ENCODE results near the gene IL4I1.

Gene IL4I1

DNA sequence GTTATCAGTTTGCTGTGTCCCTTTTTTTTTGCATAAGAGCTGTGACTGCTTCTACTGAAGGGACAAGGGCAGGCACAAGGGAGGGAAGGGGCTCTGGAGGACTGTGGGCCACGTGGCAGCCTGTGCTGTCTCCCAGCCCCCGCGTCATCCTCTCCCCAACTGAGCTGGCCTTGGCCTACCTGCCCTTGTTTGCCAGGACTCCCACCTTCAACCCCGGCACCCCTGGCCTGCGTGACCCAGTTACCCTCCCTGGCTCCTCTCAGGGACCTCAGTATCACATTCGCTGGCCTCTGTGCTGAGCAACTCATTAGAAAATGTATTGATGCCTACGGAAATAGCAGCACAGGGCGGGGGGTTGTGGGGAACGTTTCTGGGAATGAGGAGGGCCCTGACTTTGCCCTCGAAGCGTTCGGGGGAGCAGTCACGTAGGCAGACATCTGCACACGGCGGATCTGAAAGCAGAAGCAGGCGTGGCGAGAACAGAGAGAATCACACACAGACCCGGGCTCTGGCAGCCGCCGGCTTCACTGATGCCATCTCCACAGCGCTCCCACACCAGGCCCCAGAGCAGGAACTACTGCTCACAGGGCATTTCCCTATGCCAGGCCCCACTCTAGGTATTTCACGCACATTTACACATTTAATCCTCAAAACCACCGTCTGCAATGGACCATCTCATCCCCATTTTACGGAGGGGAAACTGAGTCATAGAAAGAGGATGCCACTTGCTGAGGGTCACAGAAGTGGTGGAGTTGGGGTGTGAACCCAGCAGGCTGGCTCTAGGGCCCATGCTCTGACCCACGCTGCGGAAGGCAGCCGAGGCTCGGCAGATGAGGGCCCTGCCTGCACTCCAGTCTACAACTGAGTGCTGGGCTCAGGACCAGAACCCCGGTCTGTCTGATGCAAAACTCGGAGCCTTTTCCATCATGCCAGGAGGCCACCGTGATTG, 26.6 kb upstream of the IL4I1 start:
- FAIRE-seq = no peak

DNA sequence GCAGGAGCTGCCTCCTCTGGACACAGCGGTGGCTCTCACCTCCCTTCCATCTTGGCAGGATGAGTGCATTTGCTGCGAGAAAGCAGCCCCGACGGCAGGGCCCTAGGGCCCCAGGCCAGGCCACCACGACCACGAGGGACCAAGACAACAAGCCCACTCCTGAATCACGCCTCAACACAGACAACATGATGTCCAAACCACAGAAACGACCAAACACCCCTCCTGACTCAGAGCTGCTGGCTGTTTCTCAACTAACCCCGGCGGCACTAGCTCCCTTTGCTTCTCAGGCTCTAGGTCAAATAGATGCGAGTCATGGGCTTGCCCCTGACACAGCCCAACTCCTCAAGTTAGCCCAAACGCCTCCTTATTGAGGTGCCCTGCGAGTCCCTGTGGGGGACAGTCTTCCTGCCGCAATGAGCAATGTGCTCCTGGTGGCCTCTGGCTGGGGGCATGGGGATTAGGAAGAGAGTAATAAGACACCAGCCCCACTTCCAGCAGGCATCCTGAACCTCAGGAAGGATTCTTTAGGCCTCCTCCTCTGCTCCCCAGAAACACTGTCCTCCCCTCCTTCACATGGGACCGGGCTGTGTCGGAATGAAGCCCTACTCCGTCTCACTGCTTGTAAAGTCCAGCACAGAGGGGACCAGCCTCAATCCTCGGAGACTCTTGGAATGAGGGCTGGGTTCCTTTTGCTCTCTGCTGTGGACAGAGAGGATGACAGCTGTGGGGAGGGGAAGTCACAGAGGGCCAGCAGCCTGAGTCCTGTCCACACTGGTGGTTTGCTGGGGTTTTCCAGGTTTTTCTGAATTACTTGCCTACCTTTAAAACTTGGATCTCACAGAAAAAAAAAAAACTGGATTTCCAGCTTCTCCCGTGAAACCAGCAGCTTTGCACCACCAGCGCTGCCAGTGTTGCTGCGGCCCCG, 25.4 kb upstream of the IL4I1 start:
- no peak for FAIRE-seq

DNA sequence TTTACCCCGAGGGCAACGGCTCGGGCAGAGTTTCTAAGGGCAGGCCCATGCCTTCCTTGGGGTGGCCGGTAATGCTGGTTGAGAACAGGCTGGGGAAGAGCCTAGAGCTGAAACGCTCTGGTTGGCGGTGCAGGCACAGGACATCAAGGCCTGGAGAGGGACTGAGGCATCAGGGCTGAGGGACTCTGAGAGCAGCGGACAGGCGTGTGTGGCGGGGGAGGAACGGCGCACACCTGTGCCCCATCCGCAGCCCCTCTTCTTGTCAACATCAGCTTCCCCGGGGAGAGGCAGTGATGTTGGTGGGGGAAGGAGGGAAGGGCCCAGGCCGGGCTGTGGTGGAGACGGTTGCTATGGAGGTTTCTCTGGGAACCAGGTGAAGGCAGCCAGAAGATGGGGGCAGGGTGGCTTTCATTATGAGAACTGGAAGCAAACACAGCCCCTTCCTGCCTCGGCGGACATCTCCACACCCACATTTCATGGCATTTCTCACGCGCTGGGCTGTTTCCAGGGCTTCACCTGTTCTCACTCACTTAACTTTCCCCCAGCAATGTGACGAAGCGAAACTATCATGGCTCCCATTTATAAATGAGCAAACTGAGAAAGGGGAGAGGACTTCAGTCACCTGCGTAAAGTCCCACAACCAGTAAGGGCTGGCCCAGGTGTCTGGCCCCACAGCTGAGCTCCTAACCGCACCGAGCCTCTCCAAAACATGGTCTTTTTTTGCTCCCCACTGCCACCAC, 24.1 kb upstream of the IL4I1 start:
- FAIRE-seq = no peak

DNA sequence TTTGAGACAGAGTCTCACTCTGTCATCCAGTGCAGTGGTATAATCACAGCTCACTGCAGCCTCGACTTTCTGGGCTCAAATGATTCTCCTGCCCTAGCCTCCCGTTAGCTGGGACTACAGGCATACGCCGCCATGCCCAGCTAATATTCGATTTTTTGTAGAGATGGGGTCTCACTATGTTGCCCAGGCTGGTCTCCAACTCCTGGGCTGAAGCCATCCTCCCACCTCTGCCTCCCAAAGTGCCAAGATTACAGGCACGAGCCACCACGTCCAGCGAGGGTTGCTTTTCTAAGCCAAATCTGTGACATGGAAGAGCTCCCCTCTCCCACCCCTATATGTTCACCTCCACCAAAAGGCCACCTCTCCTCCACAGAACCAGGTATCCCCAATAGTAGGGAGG, 21.4 kb upstream of the IL4I1 start:
- no peak for FAIRE-seq

DNA sequence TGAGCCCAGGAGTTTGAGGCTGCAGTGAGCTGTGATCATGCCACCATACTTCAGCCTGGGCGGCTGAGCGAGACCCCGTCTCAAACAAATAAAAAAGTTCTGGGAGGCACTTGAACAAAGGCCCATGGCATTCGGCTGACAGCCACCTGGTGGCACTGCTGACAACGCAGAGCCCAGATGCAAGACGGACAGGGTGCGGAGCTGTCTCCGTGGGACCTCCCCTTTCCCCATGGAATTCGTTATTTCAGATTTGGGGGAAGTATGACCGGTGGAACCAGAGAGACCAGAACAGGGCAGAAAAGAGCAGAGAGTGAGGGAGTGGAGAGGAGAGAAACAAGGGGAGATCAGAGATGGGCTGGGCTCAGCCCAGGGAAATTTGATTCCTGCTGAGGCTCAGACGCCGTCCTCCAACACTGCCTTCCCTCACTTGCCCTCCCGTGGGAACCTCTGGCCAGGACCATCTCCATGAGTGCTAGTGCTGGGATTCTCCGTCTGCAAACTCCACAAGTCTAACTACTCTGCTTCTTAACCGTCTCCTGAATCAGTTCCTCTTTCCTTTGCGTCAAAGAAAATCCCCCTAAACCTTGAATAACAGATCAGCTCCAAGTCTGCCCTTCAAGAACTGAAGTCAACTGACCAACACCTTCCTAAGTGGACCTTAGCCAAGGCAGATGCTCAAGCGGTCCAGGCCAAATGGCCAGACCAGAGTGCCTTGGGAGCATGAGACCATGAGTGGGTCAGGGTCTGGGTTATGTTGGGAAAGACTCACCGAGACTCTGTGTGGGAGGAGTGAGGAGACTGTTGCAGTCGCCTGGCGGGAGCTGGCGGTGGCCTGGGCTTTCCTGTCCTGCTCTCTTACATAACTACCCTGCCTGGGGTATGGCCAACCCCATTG, 20.4 kb upstream of the IL4I1 start:
- FAIRE-seq = no peak

DNA sequence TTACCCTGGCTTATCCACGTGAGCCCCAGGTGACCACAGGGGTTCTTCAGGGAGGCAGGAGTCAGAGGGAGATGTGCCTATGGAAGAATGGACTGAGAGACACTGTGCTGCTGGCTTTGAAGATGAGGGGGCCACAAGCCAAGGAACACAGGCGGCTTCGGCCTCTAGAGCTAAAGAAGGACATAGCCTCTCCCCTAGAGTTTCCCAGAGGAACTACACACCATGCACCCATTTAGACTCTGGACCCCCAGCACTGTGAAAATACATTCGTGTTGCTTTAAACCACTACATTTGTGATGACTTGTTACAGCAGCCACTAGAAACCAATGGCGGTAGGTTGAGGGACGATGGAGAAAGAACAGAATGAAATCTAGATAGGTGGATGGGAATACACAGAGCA, 18.6 kb upstream of the IL4I1 start:
- no peak for FAIRE-seq

DNA sequence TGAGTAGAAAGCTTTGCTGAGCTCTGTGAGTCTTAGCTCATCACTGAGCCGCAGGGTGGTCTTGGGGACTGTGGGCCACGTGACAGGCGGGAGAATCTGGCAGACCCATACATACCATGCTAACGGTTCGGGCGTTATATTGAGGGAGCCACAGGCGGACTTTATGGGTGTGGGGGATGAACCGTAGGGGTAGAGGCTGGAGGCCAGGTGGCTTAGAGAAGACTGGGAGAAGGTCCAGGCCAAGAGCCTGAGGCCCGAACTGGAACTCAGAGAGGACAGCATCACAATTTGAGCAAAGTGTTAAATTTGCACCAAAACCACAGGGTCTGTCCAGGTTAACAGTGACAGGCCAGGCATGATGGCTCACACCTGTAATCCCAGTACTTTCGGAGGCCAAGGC, 17.0 kb upstream of the IL4I1 start:
- FAIRE-seq = no peak

DNA sequence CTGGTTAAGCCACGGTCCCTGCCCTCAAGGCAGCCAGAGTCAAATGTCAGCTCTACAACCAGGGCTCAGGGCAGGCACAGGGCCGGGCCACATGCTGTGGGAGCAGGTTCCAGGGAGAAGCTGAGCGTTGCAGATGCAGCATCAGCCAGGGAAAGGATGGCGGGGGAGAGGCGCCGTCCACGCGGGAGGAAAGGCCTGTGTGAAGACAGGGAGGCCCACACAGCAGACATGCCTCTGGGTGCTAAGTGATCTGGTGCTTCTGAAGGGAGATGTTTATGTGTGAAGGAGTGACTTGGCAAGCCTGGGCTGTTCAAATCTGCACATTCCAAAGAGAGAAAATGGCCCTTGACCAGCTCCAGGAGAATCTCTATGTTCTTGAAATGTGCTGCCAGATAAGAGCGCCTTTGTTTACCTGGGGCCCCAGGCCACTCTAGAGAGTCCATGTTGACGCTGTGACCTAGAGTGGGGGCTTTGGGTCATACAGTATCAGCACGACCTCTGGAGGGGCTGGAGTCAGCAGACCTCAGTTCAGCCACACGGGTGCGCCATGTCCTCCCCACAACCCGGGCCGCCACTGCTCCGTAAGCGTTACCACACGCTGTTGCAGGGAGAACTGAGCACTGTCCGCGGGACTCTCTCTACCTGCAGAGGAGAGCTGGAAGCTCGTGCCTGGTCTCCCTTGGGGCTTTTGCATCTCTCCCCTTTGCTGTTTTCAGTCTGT, 16.4 kb upstream of the IL4I1 start:
- no peak for FAIRE-seq

DNA sequence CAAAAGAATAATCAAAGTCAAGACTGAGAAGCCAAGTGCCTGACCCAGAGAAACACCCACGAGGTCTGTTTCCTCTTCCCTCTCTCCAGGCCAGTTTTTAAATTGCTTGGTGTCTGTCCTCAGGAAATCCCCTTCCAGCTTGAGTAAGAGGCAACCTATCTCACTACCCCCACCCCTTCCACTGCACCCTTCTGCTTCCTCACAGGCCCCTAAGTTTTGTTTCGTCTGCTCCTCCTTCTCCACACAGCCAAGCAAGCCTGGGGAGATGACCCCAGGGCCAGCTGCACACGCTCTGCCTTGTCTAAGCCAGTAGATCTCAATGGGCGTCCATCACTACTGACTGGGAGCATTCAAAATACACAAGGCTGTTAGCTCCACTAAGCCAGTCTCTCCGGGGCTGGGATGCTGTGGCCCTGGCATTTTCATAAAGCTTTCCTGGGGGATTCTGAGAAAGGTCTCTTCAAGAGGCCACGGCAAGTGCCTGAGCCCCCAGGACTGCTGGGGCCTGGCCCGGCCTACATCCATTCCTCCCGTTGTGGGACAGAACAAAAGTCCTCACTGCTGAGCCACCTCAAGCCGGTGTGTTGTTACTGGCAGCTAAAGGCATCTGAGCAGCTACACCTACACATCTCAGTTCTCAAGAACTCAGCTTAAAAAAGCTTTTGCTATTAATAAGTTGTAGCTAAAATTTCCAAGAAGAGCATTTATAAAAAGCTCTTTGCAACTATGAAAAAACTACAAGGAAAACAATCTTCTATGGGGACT, 14.9 kb upstream of the IL4I1 start:
- no peak for FAIRE-seq

DNA sequence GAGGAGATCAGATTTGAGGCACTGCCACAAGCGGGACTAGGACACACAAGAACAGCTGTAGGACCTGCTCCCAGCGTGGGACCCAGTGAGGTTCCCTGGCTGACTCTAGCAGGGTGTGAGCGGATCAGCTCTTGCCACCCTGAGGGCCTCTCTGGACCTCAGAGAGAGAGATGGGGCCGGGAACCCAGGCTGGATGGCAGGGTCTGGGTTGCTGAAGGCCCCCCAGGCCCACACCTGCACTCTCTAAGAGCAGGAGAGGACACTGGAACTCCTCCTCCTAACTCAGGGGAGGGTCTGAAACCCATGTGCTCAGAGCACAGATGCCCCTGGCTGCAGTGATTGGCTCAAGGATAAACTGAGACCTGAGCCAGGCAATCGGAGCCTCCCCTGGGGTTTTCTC, 13.5 kb upstream of the IL4I1 start:
- no peak for FAIRE-seq

DNA sequence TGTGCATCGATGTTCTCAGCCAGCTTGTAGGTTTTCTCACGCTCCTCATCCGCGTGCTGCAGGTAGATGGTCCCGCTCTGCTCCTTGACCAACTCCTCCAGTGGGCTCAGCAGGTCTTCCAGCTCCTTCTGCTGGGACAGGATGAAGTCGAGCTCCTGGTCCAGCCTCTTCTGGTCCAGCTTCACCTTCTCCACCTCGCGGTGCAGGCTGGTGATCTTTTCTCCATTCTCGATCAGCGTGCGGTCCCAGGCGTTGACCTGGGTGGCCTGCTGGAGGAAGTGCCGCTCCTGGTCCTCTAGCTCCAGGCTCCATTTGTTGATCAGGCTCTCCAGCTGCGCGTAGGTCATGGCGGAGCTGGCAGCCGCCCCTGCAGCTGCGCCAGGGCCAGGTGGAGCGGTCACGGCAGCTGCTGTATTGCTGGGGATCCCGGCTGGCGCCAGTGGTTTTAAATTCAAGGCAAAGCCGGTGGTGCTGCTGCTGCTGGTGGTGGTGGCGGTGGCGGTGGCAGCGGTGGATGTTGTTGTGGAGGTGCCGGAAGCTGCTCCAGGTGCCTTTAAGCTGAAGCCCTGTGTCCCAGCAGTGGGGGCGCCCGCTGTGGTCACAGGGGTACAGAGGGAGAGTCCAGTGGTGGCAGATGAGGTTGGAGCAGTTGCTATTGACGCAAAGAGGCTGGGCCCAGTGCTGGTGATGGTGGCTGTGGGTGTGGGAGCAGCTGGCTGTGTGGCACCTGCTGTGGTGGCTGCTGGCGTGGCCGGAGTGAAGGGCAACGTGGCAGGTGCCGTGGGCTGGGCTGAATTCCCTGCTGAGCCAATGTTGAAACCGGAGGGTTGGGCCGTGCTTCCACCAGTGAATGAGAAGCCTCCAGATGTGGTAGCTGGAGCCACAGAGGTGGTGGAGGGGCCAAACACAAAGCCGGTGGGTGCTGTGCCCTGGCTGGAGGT, 12.1 kb upstream of the IL4I1 start:
- no peak for FAIRE-seq

DNA sequence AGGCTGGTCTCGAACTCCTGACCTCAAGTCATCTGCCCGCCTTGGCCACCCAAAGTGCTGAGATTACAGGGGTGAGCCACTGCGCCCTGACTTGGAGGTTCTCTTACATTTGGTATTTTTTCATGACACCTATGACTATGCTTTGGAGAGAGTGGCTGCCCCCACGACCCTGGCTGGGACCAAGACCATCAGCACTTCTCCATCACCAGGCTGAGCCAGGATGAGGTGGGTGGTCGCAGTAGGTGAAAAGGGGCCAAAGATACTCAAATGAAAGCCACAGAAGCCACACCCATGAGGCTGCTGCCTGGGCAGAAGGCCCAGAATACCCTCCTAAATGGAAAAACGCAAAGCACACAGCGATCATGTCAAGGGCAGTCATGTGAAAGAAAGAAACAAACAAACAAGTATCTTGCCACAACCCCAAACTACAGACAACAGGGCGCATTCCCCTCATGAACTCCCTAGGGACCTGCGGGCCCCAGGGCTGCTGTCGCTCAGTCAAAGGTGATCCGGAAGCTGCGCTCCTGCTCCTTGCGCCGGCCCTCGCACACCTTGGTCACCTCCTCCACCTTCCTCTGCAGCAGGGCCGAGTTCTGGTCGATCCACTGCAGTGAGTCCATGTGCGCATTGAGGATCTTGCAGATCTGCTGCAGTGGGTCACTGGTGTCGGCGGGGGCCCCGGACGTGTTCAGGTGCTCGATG, 11.2 kb upstream of the IL4I1 start:
- FAIRE-seq = no peak

DNA sequence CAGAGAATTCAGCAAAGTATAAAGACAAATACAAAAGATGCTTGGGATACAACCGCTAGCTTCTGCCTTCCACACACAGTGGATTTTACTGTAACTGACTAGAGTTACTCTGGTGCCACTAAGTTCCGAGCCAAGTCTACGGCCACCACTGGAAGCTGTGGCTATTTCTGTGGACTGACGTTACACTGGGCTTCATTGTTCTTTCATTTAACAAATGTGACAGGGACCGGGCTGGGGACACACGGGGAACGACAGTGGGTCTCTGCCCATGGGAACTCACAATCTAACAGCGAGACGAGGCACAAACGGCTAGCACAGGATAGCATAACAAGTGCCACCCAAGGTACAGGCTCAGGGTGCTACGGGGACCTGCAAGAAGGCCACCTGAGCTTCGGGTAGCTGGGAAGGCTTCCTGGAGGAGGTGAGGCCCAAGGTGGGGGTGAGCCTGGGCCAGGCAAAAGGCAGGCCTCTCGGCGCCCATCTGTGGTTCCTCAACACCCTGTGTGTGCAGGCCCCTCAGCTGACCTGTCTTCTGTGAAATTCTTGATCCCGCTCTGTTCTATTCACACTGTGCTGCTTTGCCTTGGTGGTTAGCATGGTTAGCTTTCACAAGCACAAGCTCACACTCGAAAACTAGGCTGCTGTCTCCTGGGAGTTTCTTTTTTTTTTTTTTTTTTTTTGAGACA, 10.3 kb upstream of the IL4I1 start:
- FAIRE-seq = no peak

DNA sequence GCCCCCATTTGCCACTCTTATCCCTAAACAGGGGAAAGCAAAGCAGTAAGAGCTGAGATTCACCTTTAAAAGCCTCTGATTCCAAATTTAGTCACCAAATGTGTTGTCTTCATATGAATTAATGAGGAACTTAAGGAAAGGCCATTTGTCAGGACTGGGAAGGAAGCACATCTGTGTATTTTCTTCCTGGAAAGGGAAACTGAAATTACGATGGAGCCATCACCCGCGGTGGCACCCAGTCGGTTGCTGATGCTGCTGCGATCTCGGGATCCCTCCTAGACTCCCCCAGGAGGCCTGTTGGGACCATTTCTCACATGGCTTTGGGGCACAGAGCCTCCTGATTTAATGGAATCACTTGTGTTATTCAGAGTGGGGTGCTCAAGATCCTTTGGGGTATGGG, 7.4 kb upstream of the IL4I1 start:
- FAIRE-seq = no peak

DNA sequence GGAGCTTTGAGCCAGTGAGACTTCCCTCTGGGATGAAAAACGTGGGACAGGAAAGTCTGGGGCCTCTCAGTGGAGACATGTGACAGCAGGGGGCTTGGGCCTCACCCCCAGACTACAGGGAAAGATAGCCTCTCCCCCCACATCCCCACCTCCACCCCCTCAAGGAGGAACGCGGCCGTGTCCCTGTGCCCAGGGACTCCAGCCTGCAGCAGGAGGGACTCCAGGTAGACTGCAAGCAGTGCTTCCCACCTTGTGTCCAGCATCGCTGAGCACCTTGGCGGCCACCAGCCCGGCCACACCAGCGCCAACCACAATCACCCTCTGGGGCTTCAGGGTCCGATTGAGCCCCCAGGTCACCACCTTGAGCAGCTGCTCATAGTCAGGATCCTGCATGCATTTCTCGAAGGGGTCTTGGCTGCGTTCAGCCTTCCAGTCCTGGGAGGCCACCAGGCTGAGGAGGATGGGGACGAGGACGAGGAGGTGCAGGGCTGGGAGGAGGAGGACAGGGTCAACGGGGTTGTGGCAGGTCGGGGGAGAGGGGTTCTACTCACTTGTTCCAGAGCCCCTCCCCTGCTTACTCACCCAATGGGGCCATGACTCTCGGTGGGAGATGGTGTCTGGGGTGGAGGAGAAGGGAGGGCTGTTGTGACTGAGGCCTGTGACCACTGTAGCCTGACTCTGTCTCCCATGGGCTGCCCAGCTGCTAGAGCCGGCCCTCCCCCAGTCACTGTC, 955 bp downstream of the IL4I1 start:
- FAIRE-seq = no peak

DNA sequence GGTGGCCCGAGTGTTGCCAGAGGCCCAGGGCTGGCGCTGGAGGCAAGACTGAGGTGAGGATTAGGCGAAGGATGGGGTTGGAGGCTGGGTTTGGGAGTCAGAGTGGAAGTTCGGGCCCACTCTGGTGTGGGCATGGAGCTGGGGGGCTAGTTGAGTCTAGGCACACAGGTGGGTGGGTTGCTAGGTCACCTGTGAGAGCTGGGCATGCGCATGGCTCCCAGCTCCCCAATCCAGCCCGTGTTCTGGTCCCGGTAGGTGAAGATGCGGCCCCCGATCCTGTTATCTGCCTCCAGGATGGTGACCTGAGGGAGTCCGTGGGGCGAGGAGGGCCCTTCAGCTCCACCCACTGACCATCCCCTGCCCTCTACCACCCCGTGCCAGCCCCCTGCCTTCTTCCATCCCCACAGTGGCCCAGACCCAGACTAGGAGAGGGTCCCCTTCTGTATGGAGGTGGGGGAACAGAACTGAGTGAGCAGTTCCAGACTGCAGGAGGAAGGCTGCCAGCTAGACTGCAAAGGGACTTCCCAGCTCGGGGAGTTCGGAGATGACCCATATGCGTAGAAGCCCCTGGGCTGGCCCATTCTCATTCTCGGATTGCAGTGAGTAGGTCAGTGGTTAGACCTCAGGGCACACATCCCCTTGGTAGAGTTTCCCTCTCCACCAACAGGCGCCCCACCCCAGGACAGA, 1.7 kb downstream of the IL4I1 start:
- no peak for FAIRE-seq

Data from G401.6 (cell line).